GM21717 (cell line): ENCODE data around the gene PACSIN2.
"Not testable (repeated sequence)": the region's sequence is repeated elsewhere in the genome, so short reads cannot be mapped to it uniquely, and the experiment has no call there.

ENCODE experiments used
- ATAC-seq: cut with Tn5 transposase; IDR thresholded peaks from one replicate; pipeline ENCODE4 v1.9.1; 2021; ENCODE audit warnings: mild to moderate bottlenecking, moderate library complexity; ENCODE audit not compliant: unreplicated experiment

Gene PACSIN2

GRCh38 chr22:42930810-42931420 lies 84.0 kb downstream of the PACSIN2 start:
- peak; percentile 18 for ATAC-seq

GRCh38 chr22:42929838-42930155 lies 85.2 kb downstream of the PACSIN2 start:
- no peak for ATAC-seq

GRCh38 chr22:42928969-42929837 lies 85.7 kb downstream of the PACSIN2 start:
- ATAC-seq: no peak

- no peak for ATAC-seq
Observed at GRCh38 chr22:42927966-42928365, 87.0 kb downstream of the PACSIN2 start.

- no peak for ATAC-seq
Observed at GRCh38 chr22:42926768-42927167, 88.2 kb downstream of the PACSIN2 start.

GRCh38 chr22:42926104-42926503 lies 88.8 kb downstream of the PACSIN2 start:
- no peak for ATAC-seq

- ATAC-seq: no peak
Observed at GRCh38 chr22:42925598-42925997, 89.4 kb downstream of the PACSIN2 start.

- ATAC-seq: not testable (repeated sequence)
Observed at GRCh38 chr22:42925031-42925430, 89.9 kb downstream of the PACSIN2 start.

- ATAC-seq: no peak
Observed at GRCh38 chr22:42924436-42924835, 90.5 kb downstream of the PACSIN2 start.

GRCh38 chr22:42922374-42923191 lies 92.4 kb downstream of the PACSIN2 start:
- no peak for ATAC-seq

GRCh38 chr22:42920101-42920820 lies 94.7 kb downstream of the PACSIN2 start:
- ATAC-seq: no peak

GRCh38 chr22:42919199-42919598 lies 95.8 kb downstream of the PACSIN2 start:
- no peak for ATAC-seq

- ATAC-seq: no peak
Observed at GRCh38 chr22:42918500-42918899, 96.4 kb downstream of the PACSIN2 start.

GRCh38 chr22:42917358-42917757 lies 97.6 kb downstream of the PACSIN2 start:
- ATAC-seq: not testable (repeated sequence)

GRCh38 chr22:42915980-42916765 lies 98.8 kb downstream of the PACSIN2 start:
- no peak for ATAC-seq

GRCh38 chr22:42914511-42915076 lies 100.4 kb downstream of the PACSIN2 start:
- no peak for ATAC-seq

- no peak for ATAC-seq
Observed at GRCh38 chr22:42913874-42914510, 101.0 kb downstream of the PACSIN2 start.

GRCh38 chr22:42912059-42912458 lies 102.9 kb downstream of the PACSIN2 start:
- ATAC-seq: no peak

GRCh38 chr22:42910221-42910942 lies 104.6 kb downstream of the PACSIN2 start:
- no peak for ATAC-seq
